Amygdala (tissue), 56 donors: ENCODE measurements around the gene CAB39L.

Experiments
- DNase-seq, 56 donors: peaks; one replicate each; lab custom pipeline; 2025; lab: John Stamatoyannopoulos, UW

Gene CAB39L

GRCh38 chr13:49443704-49444523 is at the start of gene CAB39L, which contains the start of gene SETDB2:
Gene CAB39L, minus strand, starts transcription at chr13:49444064. Its CDS starts 61,154 bp downstream, at chr13:49382910.
Gene SETDB2, plus strand, starts transcription at chr13:49444274. Its CDS starts 7,620 bp downstream, at chr13:49451894.
- peak; percentile 55 to 100 (median 98) for DNase-seq

GRCh38 chr13:49488563-49488962 is 44.7 kb upstream of the CAB39L start:
- DNase-seq: no peak

- DNase-seq: no peak
Observed at GRCh38 chr13:49481788-49482187, 37.9 kb upstream of the CAB39L start.

GRCh38 chr13:49476529-49476928 is 32.7 kb upstream of the CAB39L start:
- no peak for DNase-seq

- no peak for DNase-seq
Observed at GRCh38 chr13:49472186-49472585, 28.3 kb upstream of the CAB39L start.

- DNase-seq: no peak
Observed at GRCh38 chr13:49466292-49466838, 22.5 kb upstream of the CAB39L start.

GRCh38 chr13:49464621-49465325 is 20.9 kb upstream of the CAB39L start:
- no peak for DNase-seq

- DNase-seq: no peak
Observed at GRCh38 chr13:49464085-49464484, 20.2 kb upstream of the CAB39L start.

- no peak for DNase-seq
Observed at GRCh38 chr13:49459580-49459979, 15.7 kb upstream of the CAB39L start.

GRCh38 chr13:49457221-49457620 is 13.4 kb upstream of the CAB39L start:
- DNase-seq: no peak

GRCh38 chr13:49456156-49456555 is 12.3 kb upstream of the CAB39L start:
- no peak for DNase-seq

GRCh38 chr13:49455007-49455398 is 11.1 kb upstream of the CAB39L start:
- no peak for DNase-seq

GRCh38 chr13:49454388-49455006 is 10.6 kb upstream of the CAB39L start:
- no peak for DNase-seq

GRCh38 chr13:49453465-49453864 is 9.6 kb upstream of the CAB39L start:
- no peak for DNase-seq

GRCh38 chr13:49452725-49453457 is 9.0 kb upstream of the CAB39L start:
- no peak for DNase-seq

GRCh38 chr13:49450105-49450819 is 6.4 kb upstream of the CAB39L start:
- no peak for DNase-seq

- no peak for DNase-seq
Observed at GRCh38 chr13:49448753-49449152, 4.9 kb upstream of the CAB39L start.

GRCh38 chr13:49446473-49446872 is 2.6 kb upstream of the CAB39L start:
- DNase-seq: no peak

- peak in 5 of 56 donors; percentile 5 to 72 (median 26) for DNase-seq
Observed at GRCh38 chr13:49444524-49445395, 896 bp upstream of the CAB39L start.
